Stimulated activated CD4-positive, alpha-beta T cell treated with anti-CD3 and anti-CD28 coated beads, Interleukin-2, amount 100 ng/mL, for 4 hours (primary cell): ENCODE data around the gene RNU7-1.

Source experiments
- DNase-seq: peaks from one replicate; pipeline ENCODE4 v3.0.0-alpha.2; 2020; ENCODE audit warnings: low read depth

RNU7-1 gene

GRCh38 chr12:6917491-6918231 lies 26.0 kb upstream of the RNU7-1 start:
- DNase-seq = no peak

- DNase-seq = no peak
These were observed 24.0 kb upstream of the RNU7-1 start for GRCh38 chr12:6919588-6919987.

GRCh38 chr12:6921539-6921938 lies 22.1 kb upstream of the RNU7-1 start:
- no peak for DNase-seq

- DNase-seq = no peak
These were observed 21.3 kb upstream of the RNU7-1 start for GRCh38 chr12:6921996-6922946.

GRCh38 chr12:6923003-6923732 lies 20.4 kb upstream of the RNU7-1 start:
- no peak for DNase-seq

- DNase-seq = no peak
These were observed 19.8 kb upstream of the RNU7-1 start for GRCh38 chr12:6923851-6924250.

GRCh38 chr12:6925239-6925539 lies 18.4 kb upstream of the RNU7-1 start:
- DNase-seq = no peak

GRCh38 chr12:6925540-6926279 lies 17.9 kb upstream of the RNU7-1 start:
- DNase-seq = no peak

GRCh38 chr12:6927379-6928021 lies 16.1 kb upstream of the RNU7-1 start, which contains the start of gene ATN1:
Gene ATN1, plus strand, starts transcription at chr12:6927959. Its CDS starts 6,043 bp downstream, at chr12:6934002.
- no peak for DNase-seq

- no peak for DNase-seq
These were observed 15.5 kb upstream of the RNU7-1 start for GRCh38 chr12:6928022-6928702.

- DNase-seq = no peak
These were observed 14.8 kb upstream of the RNU7-1 start for GRCh38 chr12:6928703-6929407.

GRCh38 chr12:6929466-6930452 lies 13.9 kb upstream of the RNU7-1 start:
- no peak for DNase-seq

- no peak for DNase-seq
These were observed 10.8 kb upstream of the RNU7-1 start for GRCh38 chr12:6932766-6933165.

GRCh38 chr12:6934110-6934509 lies 9.5 kb upstream of the RNU7-1 start:
- no peak for DNase-seq

GRCh38 chr12:6935371-6936193 lies 8.0 kb upstream of the RNU7-1 start:
- no peak for DNase-seq

GRCh38 chr12:6936194-6936635 lies 7.4 kb upstream of the RNU7-1 start:
- DNase-seq = no peak

- peak; percentile 69 for DNase-seq
These were observed 6.8 kb upstream of the RNU7-1 start for GRCh38 chr12:6936636-6937480.
